ENCODE measurements around the gene KCND1. TPM values are rescaled to one million over a fixed set of nuclear protein-coding genes. Genes with fewer than 3 reads are reported as not detected.

Gene KCND1
- total RNA-seq, 6 donors from 2014 or later = 0.61 to 3.1 (median 1.2) TPM

DNA sequence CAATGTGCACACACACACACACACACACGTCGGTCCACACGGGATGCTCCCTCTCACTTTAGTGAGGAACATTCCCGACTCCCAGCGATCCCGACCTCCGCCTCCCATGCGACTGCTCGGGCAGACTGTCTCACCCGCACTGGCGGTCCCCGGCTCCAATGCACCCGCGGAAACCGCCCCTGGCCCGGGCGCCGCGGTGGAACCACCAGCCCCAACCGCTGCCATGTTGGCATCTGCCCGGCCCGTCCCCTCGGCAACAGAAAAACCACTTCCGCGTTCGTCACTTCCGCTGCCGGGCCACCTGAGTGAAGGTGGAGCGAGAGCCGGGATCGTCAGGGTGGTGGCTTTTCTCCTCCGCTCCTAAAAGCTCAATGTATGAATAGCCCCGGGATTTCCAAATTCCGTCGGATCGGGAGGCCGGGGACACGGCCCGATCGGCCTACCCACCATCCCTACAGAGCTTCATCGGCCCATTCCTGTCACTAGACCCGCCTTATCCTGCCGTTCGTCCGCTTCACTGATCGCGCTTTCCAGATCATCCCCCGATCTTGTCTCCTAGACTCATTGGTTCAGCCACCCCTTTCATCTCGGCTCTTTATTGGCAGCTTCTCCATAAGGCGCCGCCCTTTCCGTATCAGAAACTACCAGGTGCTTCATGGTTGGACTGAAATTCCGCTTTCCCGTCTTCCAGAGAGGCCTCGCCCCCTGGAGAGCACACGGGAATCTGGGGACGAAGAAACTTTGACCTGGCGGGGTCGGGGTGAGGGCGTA is 60.0 kb downstream of the KCND1 start, which contains the start of gene SLC35A2:
Gene SLC35A2, minus strand, starts transcription at position 235 of the 771 bp plus-strand sequence. Its CDS starts 10 bp downstream, at position 225.
- Histone ChIP-seq H3K27ac (peak within 1 kb of the TSS; percentile 81 to 89 (median 82)), H3K9me3 (peaks cover 0 to 5% (median 0%) of the 10 kb centered on the region in 4 donors), H3K27me3 (no peaks in the 10 kb centered on the region), H3K4me3 (peak within 1 kb of the TSS; percentile 52 to 85 (median 62)), H3K4me1 (peaks cover under 1 to 20% (median 5%) of the 10 kb centered on the region in 4 donors), H3K36me3 (peaks cover 0 to 26% (median 5%) of the 10 kb centered on the region in 4 donors)
- 1 to 43% methylated on average over 42 to 53 of the region's 60 CpGs for WGBS, 2 donors
- ATAC-seq (ENCODE audit: low FRiP score in 2 of 2) = peak; percentile 79 to 93
- DNase-seq = peak; percentile 86 to 91
- TF ChIP-seq POLR2AphosphoS5 (IDR thresholded peaks at IDR 0.05) (peak in 1 of 2 donors; percentile 80), POLR2A (IDR thresholded peaks at IDR 0.05) (peak in 3 of 4 donors; percentile 33 to 73 (median 54)), EP300 (IDR thresholded peaks at IDR 0.05) (no peak)

Small RNAs within 50 kb of the gene (small RNA-seq; reads per million reads assigned to genes)
- gene RNU6-722P = 0 reads per million in 4 donors

Other genes starting within 250 kb of the KCND1 start
- 1 to 10 TPM in 4 of 6 donors, not detected in 2; 1.1 to 2.1 (median 2.0) TPM for gene GLOD5, start 210.1 kb downstream of the KCND1 start, total RNA-seq
- gene GATA1, start 185.3 kb downstream of the KCND1 start, total RNA-seq = 1 to 10 TPM in 4 of 6 donors, under 1 TPM in 1, not detected in 1; 0.49 to 3.1 (median 1.6) TPM
- gene HDAC6, start 169.8 kb downstream of the KCND1 start, total RNA-seq = 100 to 1,000 TPM in 2 of 6 donors, 10 to 100 TPM in 4; 59.1 to 171 (median 86.0) TPM
- not detected for gene ERAS, start 145.3 kb downstream of the KCND1 start, total RNA-seq
- 1 to 10 TPM; 1.0 to 7.5 (median 2.3) TPM for gene PCSK1N, start 136.2 kb downstream of the KCND1 start, total RNA-seq
- gene TIMM17B, start 74.1 kb downstream of the KCND1 start, total RNA-seq = 10 to 100 TPM; 29.6 to 49.6 (median 42.6) TPM
- 10 to 100 TPM; 49.1 to 76.9 (median 65.2) TPM for gene PQBP1, start 73.9 kb downstream of the KCND1 start, total RNA-seq
- gene SLC35A2, start 60.2 kb downstream of the KCND1 start, total RNA-seq = 10 to 100 TPM in 5 of 6 donors, 1 to 10 TPM in 1; 5.2 to 32.0 (median 23.3) TPM
- 10 to 100 TPM; 16.3 to 36.1 (median 26.2) TPM for gene PIM2, start 52.8 kb downstream of the KCND1 start, total RNA-seq
- 100 to 1,000 TPM in 1 of 6 donors, 10 to 100 TPM in 5; 40.1 to 101 (median 49.6) TPM for gene OTUD5, start 14.2 kb downstream of the KCND1 start, total RNA-seq
- gene GRIPAP1, start 30.4 kb upstream of the KCND1 start, total RNA-seq = 100 to 1,000 TPM in 1 of 6 donors, 10 to 100 TPM in 5; 37.5 to 140 (median 50.8) TPM
- gene TFE3, start 71.5 kb upstream of the KCND1 start, total RNA-seq = 10 to 100 TPM; 44.4 to 99.7 (median 72.3) TPM
- gene CCDC120, start 87.2 kb upstream of the KCND1 start, total RNA-seq = 10 to 100 TPM in 3 of 6 donors, 1 to 10 TPM in 3; 6.0 to 13.5 (median 9.9) TPM
- 10 to 100 TPM; 12.5 to 26.2 (median 15.5) TPM for gene PRAF2, start 102.2 kb upstream of the KCND1 start, total RNA-seq
- gene WDR45, start 108.0 kb upstream of the KCND1 start, total RNA-seq = 100 to 1,000 TPM in 2 of 6 donors, 10 to 100 TPM in 4; 55.9 to 165 (median 74.2) TPM
- 10 to 100 TPM; 14.7 to 23.1 (median 20.4) TPM for gene GPKOW, start 151.9 kb upstream of the KCND1 start, total RNA-seq
- gene MAGIX, start 190.9 kb upstream of the KCND1 start, total RNA-seq = 10 to 100 TPM in 4 of 6 donors, 1 to 10 TPM in 2; 7.3 to 16.3 (median 12.9) TPM
- 100 to 1,000 TPM in 2 of 6 donors, 10 to 100 TPM in 4; 32.7 to 135 (median 58.4) TPM for gene PLP2, start 200.1 kb upstream of the KCND1 start, total RNA-seq
- 10 to 100 TPM; 14.4 to 43.0 (median 19.7) TPM for gene PRICKLE3, start 214.5 kb upstream of the KCND1 start, total RNA-seq
- 1 to 10 TPM; 2.1 to 8.0 (median 4.3) TPM for gene SYP, start 228.3 kb upstream of the KCND1 start, total RNA-seq